HepG2 (cell line): ENCODE data around the gene SYNGR4. TPM values are rescaled to one million over a fixed set of nuclear protein-coding genes. Genes with fewer than 3 reads are reported as not detected.

Experiments used
- ARNTL ChIP-seq: sonication (generic); formaldehyde crosslinking; IDR thresholded peaks from 2 replicates; pipeline ENCODE4 v1.4.0; 2020; ENCODE audit warnings: mild to moderate bottlenecking, missing genetic modification reagents
- BHLHE40 ChIP-seq: IDR thresholded peaks from 2 replicates; pipeline ENCODE4 v1.6.1; 2011; ENCODE audit warnings: low read length, improper control_type of control experiment
- ESRRA ChIP-seq: sonication (generic); formaldehyde crosslinking; IDR thresholded peaks from 2 replicates; pipeline ENCODE4 v1.5.1; 2020; ENCODE audit warnings: mild to moderate bottlenecking, low read depth, missing genetic modification reagents
- HES4 ChIP-seq: sonication (generic); formaldehyde crosslinking; IDR thresholded peaks from 2 replicates; pipeline ENCODE4 v1.9.0; 2021; ENCODE audit warnings: mild to moderate bottlenecking, missing genetic modification reagents, borderline replicate concordance
- IKZF4 ChIP-seq: sonication (generic); formaldehyde crosslinking; IDR thresholded peaks from 2 replicates; pipeline ENCODE4 v1.5.1; 2020; ENCODE audit warnings: borderline replicate concordance, mild to moderate bottlenecking, low read depth, missing genetic modification reagents; ENCODE audit errors: not compliant biosample characterization
- MAX ChIP-seq: IDR thresholded peaks from 2 replicates; pipeline ENCODE4 v1.6.1; 2012; ENCODE audit warnings: inconsistent platforms
- MTA1 ChIP-seq: sonication (generic); formaldehyde crosslinking; IDR thresholded peaks from 2 replicates; pipeline ENCODE4 v1.4.0; 2020; ENCODE audit warnings: missing genetic modification reagents, mild to moderate bottlenecking, borderline replicate concordance
- MTF1 ChIP-seq: sonication (generic); formaldehyde crosslinking; IDR thresholded peaks from 2 replicates; pipeline ENCODE4 v1.5.0; 2020; ENCODE audit warnings: missing genetic modification reagents
- MXD4 ChIP-seq: IDR thresholded peaks from 2 replicates; pipeline ENCODE4 v1.6.1; 2016; ENCODE audit warnings: mild to moderate bottlenecking, missing biosample characterization, missing genetic modification reagents
- MYNN ChIP-seq: sonication (generic); formaldehyde crosslinking; IDR thresholded peaks from 2 replicates; pipeline ENCODE4 v1.4.0; 2020; ENCODE audit warnings: mild to moderate bottlenecking, low read depth, missing genetic modification reagents
- NKX3-1 ChIP-seq: sonication (generic); formaldehyde crosslinking; IDR thresholded peaks from 2 replicates; pipeline ENCODE4 v1.5.0; 2020; ENCODE audit warnings: missing genetic modification reagents
- POLR2G ChIP-seq: fragments of 200-400 bp; formaldehyde crosslinking; IDR thresholded peaks from 2 replicates; pipeline ENCODE4 v1.6.1; 2018; ENCODE audit warnings: mild to moderate bottlenecking, low read depth, low read length, moderate library complexity
- RBAK ChIP-seq: sonication (generic); formaldehyde crosslinking; IDR thresholded peaks from 2 replicates; pipeline ENCODE4 v1.5.1; 2020; ENCODE audit warnings: mild to moderate bottlenecking, missing genetic modification reagents
- RFX1 ChIP-seq: fragments of 450-650 bp; IDR thresholded peaks from 2 replicates; pipeline ENCODE4 v1.6.1; 2017
- RFX5 ChIP-seq: IDR thresholded peaks from 2 replicates; pipeline ENCODE4 v1.6.1; 2011; ENCODE audit warnings: low read depth, low read length, improper control_type of control experiment
- RXRB ChIP-seq: IDR thresholded peaks from 2 replicates; pipeline ENCODE4 v1.6.1; 2016; ENCODE audit warnings: borderline replicate concordance, missing genetic modification reagents, missing compliant biosample characterization
- SRF ChIP-seq: IDR thresholded peaks from 2 replicates; pipeline ENCODE4 v1.6.1; 2011; ENCODE audit warnings: mild to moderate bottlenecking, low read depth, low read length, moderate library complexity
- SRSF9 ChIP-seq: fragments of 200-400 bp; formaldehyde crosslinking; IDR thresholded peaks from 2 replicates; pipeline ENCODE4 v1.6.1; 2018; ENCODE audit warnings: borderline replicate concordance, mild to moderate bottlenecking, low read depth, low read length; ENCODE audit not compliant: insufficient read depth, poor library complexity, severe bottlenecking
- TBL1XR1 ChIP-seq: fragments of 150-350 bp; IDR thresholded peaks from 2 replicates; pipeline ENCODE4 v1.6.1; 2014; ENCODE audit warnings: borderline replicate concordance, low read length; ENCODE audit not compliant: partially characterized antibody
- TGIF2 ChIP-seq: IDR thresholded peaks from 2 replicates; pipeline ENCODE4 v1.6.1; 2016; ENCODE audit warnings: control low read depth, missing compliant biosample characterization
- USF2 ChIP-seq, 2 experiments: sonication (generic) in 1 of 2; formaldehyde crosslinking in 1 of 2; IDR thresholded peaks; 2 replicates each; pipeline versions ENCODE4 v1.5.1 to v1.6.1; 2011 to 2020; ENCODE audit warnings: borderline replicate concordance in 1 of 2, low read depth in 1 of 2, low read length in 1 of 2, mild to moderate bottlenecking in 1 of 2, missing genetic modification reagents in 1 of 2, moderate library complexity in 1 of 2
- ZBTB2 ChIP-seq: sonication (generic); formaldehyde crosslinking; IDR thresholded peaks from 2 replicates; pipeline ENCODE4 v1.8.0; 2022; ENCODE audit warnings: low read depth, missing genetic modification reagents
- ZFP82 ChIP-seq: sonication (generic); formaldehyde crosslinking; IDR thresholded peaks from 2 replicates; pipeline ENCODE4 v1.5.1; 2020; ENCODE audit warnings: mild to moderate bottlenecking, missing genetic modification reagents, borderline replicate concordance
- ZNF687 ChIP-seq: sonication (generic); formaldehyde crosslinking; IDR thresholded peaks from 2 replicates; pipeline ENCODE4 v1.5.1; 2020; ENCODE audit warnings: mild to moderate bottlenecking, missing genetic modification reagents, moderate library complexity
- polyA plus RNA-seq, 8 experiments: library from polyadenylated mRNA; depleted of rRNA in 3 of 8; stranded (reverse) in 7 of 8; unstranded in 1 of 8; fragments of >200 nt; fragmentation: Illumina TruSeq in 4 of 8; extraction: Trizol in 4 of 8; gene quantifications; 2 replicates each; pipeline versions ENCODE4 v1.2.1 to v1.2.3, GENCODE V29; 2011 to 2016; ENCODE audit warnings: low read depth in 4 of 8, missing spikeins in 1 of 8, mixed read lengths in 1 of 8; ENCODE audit not compliant: insufficient read depth in 1 of 8
- total RNA-seq, 5 experiments: library from RNA; depleted of rRNA; stranded (reverse); fragments of >200 nt; fragmentation: Illumina TruSeq; extraction: Trizol; gene quantifications; 2 replicates each; pipeline ENCODE4 v1.2.3, GENCODE V29; 2016; ENCODE audit warnings: low read depth in 1 of 5

The SYNGR4 gene
- total and polyA plus RNA-seq, 2 of the 13 experiments (the other 11 are each of a cell fraction or from before 2014, with no cell fraction given): not detected

GRCh38 chr19:48348045-48348444 lies 16.1 kb upstream of the SYNGR4 start (continued):
- no peak for TF ChIP-seq TBL1XR1
- no peak for TF ChIP-seq RBAK (CRISPR knock-in tag)
- TF ChIP-seq RFX5: no peak
- no peak for TF ChIP-seq MTF1 (CRISPR knock-in tag)
- 0 out of 2 replicates have a peak, but pooled peaks have one; percentile 14 for TF ChIP-seq RXRB
- TF ChIP-seq TGIF2 (CRISPR knock-in tag): no peak
- peak; percentile 32; the same call in 1 of the 2 replicates for TF ChIP-seq MAX
- TF ChIP-seq RFX1: no peak
- no peak for TF ChIP-seq ESRRA
- TF ChIP-seq MYNN (CRISPR knock-in tag): no peak
- no peak for TF ChIP-seq SRF
- peak; percentile 78 for TF ChIP-seq BHLHE40
- peak; percentile 38 for TF ChIP-seq ZNF687 (CRISPR knock-in tag)
- 0 out of 2 replicates have a peak, but pooled peaks have one; percentile 40 for TF ChIP-seq ARNTL
- TF ChIP-seq POLR2G: no peak
- TF ChIP-seq MXD4: no peak
- TF ChIP-seq IKZF4: no peak
- no peak for TF ChIP-seq HES4 (CRISPR knock-in tag)
- no peak for TF ChIP-seq ZBTB2 (CRISPR knock-in tag)
- TF ChIP-seq SRSF9: no peak
- TF ChIP-seq ZFP82 (CRISPR knock-in tag): no peak
- TF ChIP-seq NKX3-1: no peak
- TF ChIP-seq USF2 (IDR thresholded peaks at IDR 0.05; ENCODE audit: low read depth, low read length): no peak
- no peak for TF ChIP-seq USF2 (CRISPR knock-in tag; IDR thresholded peaks at IDR 0.05; ENCODE audit: borderline replicate concordance)
- TF ChIP-seq MTA1 (CRISPR knock-in tag): no peak
